Umbilical cord (tissue), 2 donors: ENCODE measurements around the gene IL6. TPM values are rescaled to one million over a fixed set of nuclear protein-coding genes. Genes with fewer than 3 reads are reported as not detected.
A peak's percentile ranks its signal among the peaks of the same experiment; 100 is the strongest.

ENCODE experiments used
- DNase-seq: peaks from one replicate; pipeline ENCODE4 v3.0.0-alpha.2; 2015; ENCODE audit warnings: low spot score
- total RNA-seq: library from RNA; depleted of rRNA; stranded (reverse); fragments of >200 nt; gene quantifications from one replicate; pipeline ENCODE4 v1.2.3, GENCODE V29; 2014; ENCODE audit warnings: low replicate concordance; ENCODE audit not compliant: insufficient read depth

Gene IL6
- total RNA-seq, 1 donor from 2014 or later = 4.1 TPM

- peak; percentile 53 for DNase-seq
These were observed 574 bp upstream of the IL6 start for GRCh38 chr7:22726345-22726906.

GRCh38 chr7:22727714-22728035 lies 675 bp downstream of the IL6 start:
- no peak for DNase-seq

- DNase-seq = no peak
These were observed 1.5 kb downstream of the IL6 start for GRCh38 chr7:22728401-22729029.

GRCh38 chr7:22729180-22729825 lies 2.3 kb downstream of the IL6 start:
- DNase-seq = no peak

- DNase-seq = no peak
These were observed 3.2 kb downstream of the IL6 start for GRCh38 chr7:22730066-22730710.

GRCh38 chr7:22730921-22731654 lies 4.1 kb downstream of the IL6 start:
- DNase-seq = no peak

GRCh38 chr7:22731766-22732165 lies 4.8 kb downstream of the IL6 start:
- DNase-seq = no peak

- no peak for DNase-seq
These were observed 5.6 kb downstream of the IL6 start for GRCh38 chr7:22732556-22733126.

- no peak for DNase-seq
These were observed 6.8 kb downstream of the IL6 start for GRCh38 chr7:22733761-22734160.

GRCh38 chr7:22743014-22743413 lies 16.0 kb downstream of the IL6 start:
- no peak for DNase-seq

- no peak for DNase-seq
These were observed 24.3 kb downstream of the IL6 start for GRCh38 chr7:22751341-22751740.

GRCh38 chr7:22757338-22757994 lies 30.5 kb downstream of the IL6 start:
- DNase-seq = no peak

GRCh38 chr7:22758576-22758975 lies 31.6 kb downstream of the IL6 start:
- no peak for DNase-seq

- DNase-seq = no peak
These were observed 32.7 kb downstream of the IL6 start for GRCh38 chr7:22759721-22760120.

- DNase-seq = no peak
These were observed 35.9 kb downstream of the IL6 start for GRCh38 chr7:22762866-22763265.

- no peak for DNase-seq
These were observed 38.6 kb downstream of the IL6 start for GRCh38 chr7:22765609-22766008.

GRCh38 chr7:22771194-22771871 lies 44.3 kb downstream of the IL6 start:
- no peak for DNase-seq

GRCh38 chr7:22771872-22772228 lies 44.9 kb downstream of the IL6 start:
- no peak for DNase-seq

- DNase-seq = no peak
These were observed 45.9 kb downstream of the IL6 start for GRCh38 chr7:22772885-22773284.

- DNase-seq = no peak
These were observed 50.0 kb downstream of the IL6 start for GRCh38 chr7:22776964-22777363.
